A549 (cell line): ENCODE results near the gene ZNF248. TPM values are rescaled to one million over a fixed set of nuclear protein-coding genes. Genes with fewer than 3 reads are reported as not detected.

Experiments
- ATAC-seq, 2 experiments: fragments of 200-7000 bp in 1 of 2; fragments of >200 bp in 1 of 2; cut with Nextera tagmentation in 1 of 2; cut with Tn5 transposase in 1 of 2; 3 replicates each; pipeline versions ENCODE4 v1.8.0 to v1.9.1; 2018 to 2020; ENCODE audit warnings: mild to moderate bottlenecking in 1 of 2, moderate library complexity in 1 of 2
- CTCF ChIA-PET: fragments of 300-600 bp; sonication (Branson Sonifier 250); formaldehyde crosslinking; extraction: SDS; loops from one replicate; lab custom pipeline; 2021; ENCODE audit warnings: antibody characterized with exemption, inconsistent platforms; lab: Yijun Ruan, JAX
- POLR2A ChIA-PET: fragments of 350-600 bp; formaldehyde crosslinking; extraction: SDS; loops from one replicate; lab custom pipeline; 2021; ENCODE audit warnings: antibody characterized with exemption, inconsistent platforms; lab: Yijun Ruan, JAX
- DNase-seq, 2 experiments: peaks; one replicate each; pipeline versions ENCODE4 v3.0.0 to v3.0.0-alpha.2; 2011 to 2016; ENCODE audit warnings: low read depth in 1 of 2, low spot score in 1 of 2
- FAIRE-seq: peaks from 2 replicates; lab custom pipeline; 2011; peaks lifted over from hg19 to GRCh38; lab: Jason Lieb, UNC
- H3K27ac ChIP-seq, 2 experiments: fragments of >200 bp; sonication (Bioruptor Twin); formaldehyde crosslinking; 3 replicates each; pipeline ENCODE4 v1.5.1; 2016 to 2017
- H3K4me1 ChIP-seq: fragments of >200 bp; sonication (Bioruptor Twin); formaldehyde crosslinking; 3 replicates; pipeline ENCODE4 v1.6.1; 2016
- H3K4me2 ChIP-seq: fragments of >200 bp; sonication (Bioruptor Twin); formaldehyde crosslinking; 3 replicates; pipeline ENCODE4 v1.6.1; 2016
- H3K4me3 ChIP-seq: fragments of >200 bp; sonication (Bioruptor Twin); formaldehyde crosslinking; 3 replicates; pipeline ENCODE4 v1.5.1; 2016
- H3K9me3 ChIP-seq: fragments of >200 bp; sonication (Bioruptor Twin); formaldehyde crosslinking; 3 replicates; pipeline ENCODE4 v1.6.1; 2016
- ATOH8 ChIP-seq: fragments of 250-450 bp; sonication (Bioruptor Pico); IDR thresholded peaks from 2 replicates; pipeline ENCODE4 v1.5.0; 2020; ENCODE audit warnings: low read depth, mild to moderate bottlenecking, moderate library complexity
- CEBPB ChIP-seq, 2 experiments: fragments of >200 bp in 1 of 2; sonication (Bioruptor Twin) in 1 of 2; formaldehyde crosslinking in 1 of 2; IDR thresholded peaks; 2 replicates each; pipeline ENCODE4 v1.6.1; 2012 to 2016
- EP300 ChIP-seq, 2 experiments: fragments of >200 bp; sonication (Bioruptor Twin); formaldehyde crosslinking; IDR thresholded peaks; 2 replicates in 1 of 2; 3 replicates in 1 of 2; pipeline ENCODE4 v1.6.1; 2016 to 2017
- GATA3 ChIP-seq: IDR thresholded peaks from 2 replicates; pipeline ENCODE4 v1.6.1; 2012; ENCODE audit warnings: borderline replicate concordance
- HOXB13 ChIP-seq: fragments of 250-450 bp; sonication (Bioruptor Pico); IDR thresholded peaks from 2 replicates; pipeline ENCODE4 v1.5.0; 2020; ENCODE audit warnings: low read depth, mild to moderate bottlenecking, moderate library complexity
- HOXB5 ChIP-seq: fragments of 250-450 bp; sonication (Bioruptor Pico); IDR thresholded peaks from 2 replicates; pipeline ENCODE4 v1.5.0; 2020; ENCODE audit warnings: mild to moderate bottlenecking, moderate library complexity
- KDM1A ChIP-seq: fragments of 200-600 bp; sonication (generic); IDR thresholded peaks from 2 replicates; pipeline ENCODE4 v1.6.1; 2016; ENCODE audit warnings: low read depth, mild to moderate bottlenecking
- MAFK ChIP-seq: fragments of 450-650 bp; IDR thresholded peaks from 2 replicates; pipeline ENCODE4 v1.6.1; 2014; ENCODE audit not compliant: partially characterized antibody
- MYC ChIP-seq: IDR thresholded peaks from 2 replicates; pipeline ENCODE4 v1.6.1; 2012; ENCODE audit warnings: mild to moderate bottlenecking, inconsistent platforms, low read length, improper control_type of control experiment, borderline replicate concordance
- NR3C1 ChIP-seq: fragments of >200 bp; sonication (Bioruptor Twin); formaldehyde crosslinking; IDR thresholded peaks from 3 replicates; pipeline ENCODE4 v1.6.1; 2017
- POLR2AphosphoS2 ChIP-seq: conservative IDR thresholded peaks from 2 replicates; pipeline ENCODE4 v1.6.1; 2012; ENCODE audit warnings: low read length, improper control_type of control experiment, inconsistent platforms
- RAD21 ChIP-seq, 2 experiments: fragments of >200 bp in 1 of 2; sonication (Bioruptor Twin) in 1 of 2; formaldehyde crosslinking in 1 of 2; IDR thresholded peaks in 1 of 2; conservative IDR thresholded peaks in 1 of 2; 2 replicates in 1 of 2; 3 replicates in 1 of 2; pipeline ENCODE4 v1.6.1; 2012 to 2018; ENCODE audit warnings: inconsistent platforms in 1 of 2
- RCOR1 ChIP-seq: fragments of 150-350 bp; IDR thresholded peaks from 2 replicates; pipeline ENCODE4 v1.6.1; 2014; ENCODE audit warnings: antibody characterized with exemption, low read length, low read depth
- RFX5 ChIP-seq: fragments of 450-650 bp; IDR thresholded peaks from 2 replicates; pipeline ENCODE4 v1.7.1; 2014; ENCODE audit warnings: antibody characterized with exemption, mild to moderate bottlenecking, moderate library complexity
- RNF2 ChIP-seq: fragments of 200-600 bp; sonication (generic); IDR thresholded peaks from 2 replicates; pipeline ENCODE4 v1.6.1; 2016; ENCODE audit warnings: low read depth, mild to moderate bottlenecking, antibody characterized with exemption, moderate library complexity, borderline replicate concordance
- SMC3 ChIP-seq: fragments of >200 bp; sonication (Bioruptor Twin); formaldehyde crosslinking; IDR thresholded peaks from 3 replicates; pipeline ENCODE4 v1.6.1; 2018; ENCODE audit warnings: inconsistent platforms
- WGBS: methylation state at CpG from one replicate; pipeline ENCODE4 v1.1.6; 2017; ENCODE audit errors: missing lambda C conversion rate; 5-methylcytosine and 5-hydroxymethylcytosine counted together
- polyA plus RNA-seq, 4 experiments: library from polyadenylated mRNA; depleted of rRNA in 3 of 4; stranded (reverse); fragments of >200 nt; fragmentation: RNase III in 1 of 4; extraction: RNeasy Plus Mini Kit Qiagen cat#74134 plus additional on column Dnase treatment in 1 of 4; gene quantifications; 2 replicates in 3 of 4; 3 replicates in 1 of 4; pipeline ENCODE4 v1.2.3, GENCODE V29; 2011 to 2017

The ZNF248 gene
- polyA plus RNA-seq, 2 of the 4 experiments (the other 2 are of a cell fraction), result 7.1 to 13.6 TPM

DNA sequence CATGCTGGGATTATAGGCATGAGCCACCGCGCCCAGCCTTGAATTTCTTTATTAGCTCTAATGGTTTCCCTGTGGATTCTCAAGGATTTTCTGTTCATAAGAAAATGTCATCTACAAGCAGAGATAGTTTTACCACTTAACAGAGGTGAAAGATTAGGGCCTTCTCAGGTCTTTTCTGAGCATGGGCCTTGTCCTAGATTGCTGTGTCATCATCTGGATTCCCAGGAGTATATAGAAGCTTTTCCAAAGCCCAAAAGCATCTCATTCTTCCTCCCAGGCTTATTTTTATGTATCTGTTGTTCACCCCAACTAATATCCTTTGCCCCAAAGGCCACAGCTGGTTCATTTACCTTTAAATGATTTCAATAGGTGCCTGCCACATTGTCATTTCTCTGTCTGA, 13.7 kb upstream of the ZNF248 start:
- FAIRE-seq, result no peak
- TF ChIP-seq ATOH8 (CRISPR knock-in tag), result no peak
- no peak for TF ChIP-seq MAFK
- TF ChIP-seq RFX5, result no peak
- TF ChIP-seq SMC3, result no peak
- no peak for TF ChIP-seq NR3C1
- no peak for TF ChIP-seq KDM1A
- TF ChIP-seq HOXB5 (CRISPR knock-in tag), result no peak
- TF ChIP-seq, all 56 proteins: peak for 0
- Histone ChIP-seq H3K27ac (no peak overlapping the region), H3K4me1 (no peaks in the 10 kb centered on the region), H3K4me3 (no peak overlapping the region), H3K4me2 (no peak overlapping the region), H3K9me3 (peaks cover 11% of the 10 kb centered on the region; the same call in 2 of the 3 replicates)
- 90% methylated on average over 2 of the region's 2 CpGs for WGBS
- DNase-seq (no peak), ATAC-seq (no peak)
- ChIA-PET POLR2A (no interaction called here), CTCF (no interaction called here)

GRCh38 chr10:37868796-37869195, 11.4 kb upstream of the ZNF248 start:
- CTCF ChIA-PET, result no interaction called here
- DNase-seq (no peak), FAIRE-seq (no peak), ATAC-seq (no peak)
- POLR2A ChIA-PET, result no interaction called here
- WGBS, result 43% methylated on average over 3 of the region's 3 CpGs
- no peak overlapping the region for H3K4me2 ChIP-seq
- H3K9me3 ChIP-seq, result peaks cover 11% of the 10 kb centered on the region; the same call in 2 of the 3 replicates
- TF ChIP-seq KDM1A, result no peak
- no peaks in the 10 kb centered on the region for H3K4me1 ChIP-seq
- no peak overlapping the region for H3K4me3 ChIP-seq
- H3K27ac ChIP-seq, result no peak overlapping the region

DNA sequence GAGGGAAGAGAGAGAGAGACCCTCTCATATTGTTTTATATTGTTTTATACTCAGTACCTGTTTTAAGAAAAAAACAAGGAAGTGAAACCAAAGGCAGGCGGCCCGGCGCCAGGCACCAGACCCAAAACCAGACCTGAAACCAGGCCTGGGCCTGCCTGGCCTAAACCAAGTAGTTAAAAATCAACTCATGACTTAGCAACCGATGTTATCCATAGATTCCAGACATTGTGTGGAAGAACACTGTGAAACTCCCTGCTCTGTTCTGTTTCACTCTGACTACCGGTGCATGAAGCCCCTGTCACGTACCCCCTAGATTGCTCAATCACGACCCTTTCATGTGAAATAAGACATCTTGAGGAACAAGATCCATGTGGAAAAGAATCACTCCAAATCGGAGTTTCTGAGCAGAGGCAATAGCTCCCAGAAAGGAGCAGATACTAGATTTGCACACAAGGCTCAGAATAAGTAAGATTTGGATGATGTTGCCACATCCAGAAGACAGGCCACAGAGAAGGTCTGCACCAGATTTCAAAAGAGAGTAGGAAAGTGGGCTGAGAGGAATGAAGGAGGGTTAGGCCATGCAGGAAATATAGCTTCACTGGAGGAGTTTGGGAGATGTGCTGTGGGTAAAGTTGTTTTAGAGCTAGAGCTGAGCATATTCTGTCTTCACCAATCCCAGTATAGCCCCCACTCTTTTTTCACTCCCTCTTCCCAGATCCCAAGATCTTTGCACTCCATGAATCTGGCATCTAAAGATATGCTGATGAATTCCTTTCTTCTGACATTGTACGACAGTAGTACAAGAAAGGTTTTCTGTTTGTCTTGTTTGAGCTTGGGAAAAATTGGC, 8.8 kb upstream of the ZNF248 start:
- ATAC-seq (no peak), DNase-seq (no peak), FAIRE-seq (no peak)
- Histone ChIP-seq H3K4me1 (no peaks in the 10 kb centered on the region), H3K27ac (no peak overlapping the region), H3K9me3 (peaks cover 16% of the 10 kb centered on the region), H3K4me2 (no peak overlapping the region), H3K4me3 (no peak overlapping the region)
- TF ChIP-seq POLR2AphosphoS2 (no peak), HOXB13 (CRISPR knock-in tag) (no peak), GATA3 (no peak), EP300 (IDR thresholded peaks at IDR 0.05) (no peak), CEBPB (IDR thresholded peaks at IDR 0.05) (no peak), RAD21 (conservative IDR thresholded peaks at IDR 0.05 in 1 of 2, IDR thresholded peaks at IDR 0.05 in 1 of 2) (no peak), RFX5 (no peak)
- CTCF ChIA-PET, result interaction anchor here (0.6 kb wide), 1 partner anchor 54 kb away, joined by 3 read pairs; no protein-coding TSS in a partner anchor
- WGBS, result 60% methylated on average over 9 of the region's 9 CpGs
- POLR2A ChIA-PET, result no interaction called here

DNA sequence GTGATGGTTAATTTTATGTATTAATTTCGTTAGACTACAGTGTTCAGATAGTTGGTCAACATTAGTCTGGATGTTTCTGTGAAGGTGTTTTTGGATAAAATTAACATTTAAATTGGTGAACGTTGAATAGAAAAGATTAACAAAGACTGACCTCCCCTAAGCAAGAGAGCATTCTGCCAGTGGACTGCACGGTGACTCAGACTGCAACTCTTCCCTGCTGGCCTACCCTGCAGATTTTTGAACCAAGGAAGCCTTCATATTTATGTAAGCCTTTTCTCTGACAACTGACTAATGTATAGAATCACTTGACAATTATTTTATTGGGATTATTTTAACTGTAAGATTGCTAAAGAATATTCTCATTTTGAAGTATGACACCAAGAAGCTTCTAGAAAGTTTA, 7.9 kb upstream of the ZNF248 start:
- Histone ChIP-seq H3K27ac (no peak overlapping the region), H3K9me3 (peaks cover 21% of the 10 kb centered on the region), H3K4me3 (no peak overlapping the region), H3K4me1 (no peaks in the 10 kb centered on the region), H3K4me2 (no peak overlapping the region)
- ATAC-seq (no peak), FAIRE-seq (no peak), DNase-seq (no peak)
- CTCF ChIA-PET, result interaction anchor here (0.7 kb wide), 1 partner anchor 1419 kb away, joined by 3 read pairs; no protein-coding TSS in a partner anchor
- POLR2A ChIA-PET, result no interaction called here
- TF ChIP-seq RNF2 (no peak), MYC (no peak), RCOR1 (no peak)
- WGBS, result 26% methylated on average over 3 of the region's 3 CpGs
